ENCODE data around the gene TMED7. TPM values are rescaled to one million over a fixed set of nuclear protein-coding genes. Genes with fewer than 3 reads are reported as not detected.
A peak's percentile ranks its signal among the peaks of the same experiment; 100 is the strongest.

Gene TMED7
- polyA plus RNA-seq, 3 donors, result 18.2 to 70.1 (median 65.1) TPM

- H3K27ac ChIP-seq (ENCODE audit: low read depth in 1 of 2, low read length in 2 of 2), result no peak overlapping the region
- no peak for TF ChIP-seq CTCF (IDR thresholded peaks at IDR 0.05)
- no peak overlapping the region for H3K4me2 ChIP-seq (replicated peaks; ENCODE audit: extremely low read depth, low read length, poor library complexity, severe bottlenecking)
- peaks cover 4 to 7% of the 10 kb centered on the region in 2 donors for H3K36me3 Mint-ChIP-seq
- H3K27ac Mint-ChIP-seq, result no peak overlapping the region
- H3K9me3 Mint-ChIP-seq, result peaks cover 0 to 3% (median 0%) of the 10 kb centered on the region in 7 donors
- no peak overlapping the region for H3K9ac ChIP-seq (ENCODE audit: insufficient read depth, low read length, poor library complexity, severe bottlenecking)
- H2AFZ ChIP-seq (ENCODE audit: insufficient read depth, low read depth, low read length, poor library complexity, severe bottlenecking), result no peak overlapping the region
- peaks cover 30 to 38% of the 10 kb centered on the region in 2 donors for H3K4me1 ChIP-seq (ENCODE audit: control insufficient read depth in 1 of 2, insufficient read depth in 2 of 2, low read length in 2 of 2)
- H3K9me3 ChIP-seq (replicated peaks in 1 of 2; ENCODE audit: control insufficient read depth in 1 of 2, insufficient read depth in 1 of 2, low read length in 2 of 2), result no peaks in the 10 kb centered on the region
- H3K4me1 Mint-ChIP-seq, result peaks cover 13% of the 10 kb centered on the region
- no peak for DNase-seq
- no peak overlapping the region for H3K4me3 ChIP-seq (replicated peaks in 1 of 3; ENCODE audit: low read depth in 2 of 3, low read length in 3 of 3)
- no peaks in the 10 kb centered on the region for H3K27me3 ChIP-seq (ENCODE audit: control insufficient read depth in 2 of 2, insufficient read depth in 2 of 2, low read length in 2 of 2)
- H4K20me1 ChIP-seq (ENCODE audit: insufficient read depth, low read length), result peaks cover 24% of the 10 kb centered on the region
- H3K4me3 Mint-ChIP-seq, result no peak overlapping the region
- peaks cover 35% of the 10 kb centered on the region for H3K79me2 ChIP-seq (ENCODE audit: insufficient read depth, low read length)
- intact Hi-C loops (cut with micrococcal nuclease), result loop anchor here (2.0 to 10.0 kb wide), 4 partner anchors 83 to 460 kb away; partner anchors contain the start of genes AP3S1 (in 2 of the 2), ATG12 (in 2 of the 2), COMMD10 (in 2 of the 2) and FEM1C (in 1 of the 2)
- no CpG with 5 or more reads among the region's 5 CpGs for WGBS (ENCODE audit: insufficient coverage)
- H3K27me3 Mint-ChIP-seq (ENCODE audit: low read depth in 3 of 3), result no peaks in the 10 kb centered on the region
- H3K36me3 ChIP-seq (replicated peaks in 1 of 2; ENCODE audit: control insufficient read depth in 1 of 2, insufficient read depth in 2 of 2, low read length in 2 of 2), result peaks cover 2 to 9% of the 10 kb centered on the region in 2 donors
These were observed 1.5 kb upstream of the TMED7 start for GRCh38 chr5:115627295-115627865.

GRCh38 chr5:115626445-115626823, 598 bp upstream of the TMED7 start:
- Histone ChIP-seq H3K4me2 (replicated peaks; ENCODE audit: extremely low read depth, low read length, poor library complexity, severe bottlenecking) (peak overlapping the region; percentile 83), H3K4me1 (ENCODE audit: control insufficient read depth in 1 of 2, insufficient read depth in 2 of 2, low read length in 2 of 2) (peaks cover 31 to 39% of the 10 kb centered on the region in 2 donors), H3K79me2 (ENCODE audit: insufficient read depth, low read length) (peaks cover 44% of the 10 kb centered on the region), H2AFZ (ENCODE audit: insufficient read depth, low read depth, low read length, poor library complexity, severe bottlenecking) (peak overlapping the region; percentile 76), H3K9ac (ENCODE audit: insufficient read depth, low read length, poor library complexity, severe bottlenecking) (peak overlapping the region; percentile 48), H3K36me3 (replicated peaks in 1 of 2; ENCODE audit: control insufficient read depth in 1 of 2, insufficient read depth in 2 of 2, low read length in 2 of 2) (peaks cover 3 to 15% of the 10 kb centered on the region in 2 donors), H3K4me3 (replicated peaks in 1 of 3; ENCODE audit: low read depth in 2 of 3, low read length in 3 of 3) (peak overlapping the region; percentile 77 to 91 (median 85)), H3K27me3 (ENCODE audit: control insufficient read depth in 2 of 2, insufficient read depth in 2 of 2, low read length in 2 of 2) (no peaks in the 10 kb centered on the region), H3K27ac (ENCODE audit: low read depth in 1 of 2, low read length in 2 of 2) (peak overlapping the region; percentile 61 to 97), H4K20me1 (ENCODE audit: insufficient read depth, low read length) (peaks cover 33% of the 10 kb centered on the region), H3K9me3 (replicated peaks in 1 of 2; ENCODE audit: control insufficient read depth in 1 of 2, insufficient read depth in 1 of 2, low read length in 2 of 2) (no peaks in the 10 kb centered on the region)
- intact Hi-C loops (cut with micrococcal nuclease), result loop anchor here (2.0 to 10.0 kb wide), 4 partner anchors 82 to 461 kb away; partner anchors contain the start of genes AP3S1 (in 2 of the 2), ATG12 (in 2 of the 2), COMMD10 (in 2 of the 2) and FEM1C (in 1 of the 2)
- Mint-ChIP-seq H3K27me3 (ENCODE audit: low read depth in 3 of 3) (no peaks in the 10 kb centered on the region), H3K36me3 (peaks cover 5 to 11% of the 10 kb centered on the region in 2 donors), H3K27ac (peak overlapping the region in 6 of 7 donors; percentile 93 to 99 (median 98)), H3K4me1 (peaks cover 19% of the 10 kb centered on the region), H3K4me3 (no peak overlapping the region), H3K9me3 (no peaks in the 10 kb centered on the region)
- WGBS (ENCODE audit: insufficient coverage), result no CpG with 5 or more reads among the region's 9 CpGs
- TF ChIP-seq CTCF (IDR thresholded peaks at IDR 0.05), result no peak
- DNase-seq, result no peak

Measured in CD14-positive monocyte (primary cell).